SW480 (cell line): ENCODE measurements around the gene FAM9C.
"Not testable (repeated sequence)": the region's sequence is repeated elsewhere in the genome, so short reads cannot be mapped to it uniquely, and the experiment has no call there.

Source experiments
- DNase-seq: peaks from one replicate; pipeline ENCODE4 v3.0.0-alpha.2; 2016; ENCODE audit warnings: low spot score

Gene FAM9C

GRCh38 chrX:13076176-13076961 lies 31.9 kb upstream of the FAM9C start:
- DNase-seq = no peak

- no peak for DNase-seq
Measured at GRCh38 chrX:13074297-13075262, 30.2 kb upstream of the FAM9C start.

- no peak for DNase-seq
Measured at GRCh38 chrX:13069771-13070416, 25.5 kb upstream of the FAM9C start.

GRCh38 chrX:13068651-13069050 lies 24.2 kb upstream of the FAM9C start:
- DNase-seq = no peak

GRCh38 chrX:13067773-13068172 lies 23.4 kb upstream of the FAM9C start:
- DNase-seq = no peak

GRCh38 chrX:13066391-13066790 lies 22.0 kb upstream of the FAM9C start:
- DNase-seq = peak; percentile 7

- DNase-seq = no peak
Measured at GRCh38 chrX:13064599-13065143, 20.3 kb upstream of the FAM9C start.

- not testable (repeated sequence) for DNase-seq
Measured at GRCh38 chrX:13063124-13063523, 18.7 kb upstream of the FAM9C start.

- DNase-seq = not testable (repeated sequence)
Measured at GRCh38 chrX:13062331-13062730, 17.9 kb upstream of the FAM9C start.

GRCh38 chrX:13061215-13061708 lies 16.8 kb upstream of the FAM9C start:
- DNase-seq = not testable (repeated sequence)

GRCh38 chrX:13059637-13060499 lies 15.4 kb upstream of the FAM9C start:
- DNase-seq = no peak

- DNase-seq = no peak
Measured at GRCh38 chrX:13055486-13055885, 11.1 kb upstream of the FAM9C start.

- no peak for DNase-seq
Measured at GRCh38 chrX:13053171-13053570, 8.8 kb upstream of the FAM9C start.

GRCh38 chrX:13051529-13052172 lies 7.2 kb upstream of the FAM9C start:
- no peak for DNase-seq

GRCh38 chrX:13051167-13051528 lies 6.7 kb upstream of the FAM9C start:
- DNase-seq = no peak

GRCh38 chrX:13050151-13050550 lies 5.7 kb upstream of the FAM9C start:
- DNase-seq = no peak

GRCh38 chrX:13048280-13048679 lies 3.9 kb upstream of the FAM9C start:
- no peak for DNase-seq

GRCh38 chrX:13047759-13048158 lies 3.3 kb upstream of the FAM9C start:
- no peak for DNase-seq

- no peak for DNase-seq
Measured at GRCh38 chrX:13046141-13046855, 1.9 kb upstream of the FAM9C start.

GRCh38 chrX:13043938-13044337 lies 482 bp downstream of the FAM9C start:
- no peak for DNase-seq
